Lower leg skin (tissue), 3 donors: ENCODE measurements around the gene FBXO8.

ENCODE experiments used
- POLR2A ChIP-seq, 2 donors: fragments of 450-650 bp; IDR thresholded peaks; one replicate each; pipeline ENCODE4 v1.6.1; 2016 to 2017; ENCODE audit warnings: antibody characterized with exemption in 2 of 2, mild to moderate bottlenecking in 1 of 2, moderate library complexity in 1 of 2
- TF ChIP-seq, protein P1 (sequence below), 3 donors: fragments of 450-650 bp; IDR thresholded peaks; one replicate each; pipeline ENCODE4 v1.5.1; 2016; ENCODE audit warnings: antibody characterized with exemption in 3 of 3, mild to moderate bottlenecking in 3 of 3, moderate library complexity in 2 of 3

GRCh38 chr4:174236359-174236758 is 47.1 kb downstream of the FBXO8 start:
- no peak for TF ChIP-seq POLR2A (IDR thresholded peaks at IDR 0.05)
- TF ChIP-seq, protein P1, sequence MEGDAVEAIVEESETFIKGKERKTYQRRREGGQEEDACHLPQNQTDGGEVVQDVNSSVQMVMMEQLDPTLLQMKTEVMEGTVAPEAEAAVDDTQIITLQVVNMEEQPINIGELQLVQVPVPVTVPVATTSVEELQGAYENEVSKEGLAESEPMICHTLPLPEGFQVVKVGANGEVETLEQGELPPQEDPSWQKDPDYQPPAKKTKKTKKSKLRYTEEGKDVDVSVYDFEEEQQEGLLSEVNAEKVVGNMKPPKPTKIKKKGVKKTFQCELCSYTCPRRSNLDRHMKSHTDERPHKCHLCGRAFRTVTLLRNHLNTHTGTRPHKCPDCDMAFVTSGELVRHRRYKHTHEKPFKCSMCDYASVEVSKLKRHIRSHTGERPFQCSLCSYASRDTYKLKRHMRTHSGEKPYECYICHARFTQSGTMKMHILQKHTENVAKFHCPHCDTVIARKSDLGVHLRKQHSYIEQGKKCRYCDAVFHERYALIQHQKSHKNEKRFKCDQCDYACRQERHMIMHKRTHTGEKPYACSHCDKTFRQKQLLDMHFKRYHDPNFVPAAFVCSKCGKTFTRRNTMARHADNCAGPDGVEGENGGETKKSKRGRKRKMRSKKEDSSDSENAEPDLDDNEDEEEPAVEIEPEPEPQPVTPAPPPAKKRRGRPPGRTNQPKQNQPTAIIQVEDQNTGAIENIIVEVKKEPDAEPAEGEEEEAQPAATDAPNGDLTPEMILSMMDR (IDR thresholded peaks at IDR 0.05) = no peak
